HG03066 (cell line): ENCODE measurements around the gene SLC2A6.

Experiments
- ATAC-seq: cut with Tn5 transposase; IDR thresholded peaks from one replicate; pipeline ENCODE4 v1.9.1; 2021; ENCODE audit warnings: low read depth; ENCODE audit not compliant: unreplicated experiment

The SLC2A6 gene

GRCh38 chr9:133478851-133479711 is at the start of gene SLC2A6:
TSS of gene SLC2A6 (minus strand) at chr9:133479099. CDS start at chr9:133479059, 40 bp downstream.
- ATAC-seq, result peak; percentile 85

GRCh38 chr9:133528001-133528875 is 49.3 kb upstream of the SLC2A6 start:
- ATAC-seq, result no peak

DNA sequence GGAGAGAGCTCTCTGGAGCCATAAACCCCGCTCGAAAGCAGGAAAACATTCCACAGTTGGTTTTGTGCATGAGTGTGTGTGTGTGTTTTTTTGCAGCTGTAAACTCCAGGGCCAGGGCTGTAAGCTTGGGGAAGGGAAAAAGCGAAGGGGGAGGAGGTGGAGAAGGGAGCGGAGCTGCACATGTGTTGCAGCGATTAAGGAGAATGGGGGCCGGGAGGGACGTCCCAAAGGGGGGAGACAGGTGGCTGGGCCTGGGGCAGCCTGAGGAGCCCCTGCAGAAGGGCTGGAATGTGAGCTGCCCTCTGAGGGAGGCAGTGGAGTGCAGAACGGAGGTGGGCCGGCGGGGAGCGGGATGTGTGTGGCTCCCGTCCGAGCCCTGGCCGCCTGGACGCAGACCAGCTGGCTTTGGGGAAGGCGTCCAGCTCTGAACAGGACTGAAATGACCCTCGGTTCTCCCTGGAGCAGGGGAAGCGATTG is 48.6 kb upstream of the SLC2A6 start:
- ATAC-seq, result no peak

- no peak for ATAC-seq
These were observed 47.9 kb upstream of the SLC2A6 start for GRCh38 chr9:133526721-133527321.

DNA sequence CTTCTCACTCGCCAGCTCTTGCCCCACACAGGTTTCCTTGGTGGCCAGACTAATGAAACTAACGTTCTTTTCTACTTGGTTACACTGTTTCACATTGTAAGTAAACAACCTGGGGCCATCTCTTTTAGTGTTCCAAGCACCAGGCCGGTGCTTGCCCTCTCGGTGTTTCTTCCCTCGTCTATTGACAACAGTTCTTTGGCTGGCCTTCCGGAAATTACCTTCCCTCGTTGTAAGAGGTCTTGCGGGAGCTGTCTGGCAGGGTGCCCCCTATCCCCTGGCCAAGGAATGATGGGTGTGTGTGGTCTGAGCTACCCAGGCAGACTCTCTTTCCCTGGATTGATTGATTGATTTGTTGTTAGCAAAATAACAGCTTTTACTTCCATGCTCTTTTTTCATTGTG is 46.8 kb upstream of the SLC2A6 start:
- ATAC-seq, result no peak

DNA sequence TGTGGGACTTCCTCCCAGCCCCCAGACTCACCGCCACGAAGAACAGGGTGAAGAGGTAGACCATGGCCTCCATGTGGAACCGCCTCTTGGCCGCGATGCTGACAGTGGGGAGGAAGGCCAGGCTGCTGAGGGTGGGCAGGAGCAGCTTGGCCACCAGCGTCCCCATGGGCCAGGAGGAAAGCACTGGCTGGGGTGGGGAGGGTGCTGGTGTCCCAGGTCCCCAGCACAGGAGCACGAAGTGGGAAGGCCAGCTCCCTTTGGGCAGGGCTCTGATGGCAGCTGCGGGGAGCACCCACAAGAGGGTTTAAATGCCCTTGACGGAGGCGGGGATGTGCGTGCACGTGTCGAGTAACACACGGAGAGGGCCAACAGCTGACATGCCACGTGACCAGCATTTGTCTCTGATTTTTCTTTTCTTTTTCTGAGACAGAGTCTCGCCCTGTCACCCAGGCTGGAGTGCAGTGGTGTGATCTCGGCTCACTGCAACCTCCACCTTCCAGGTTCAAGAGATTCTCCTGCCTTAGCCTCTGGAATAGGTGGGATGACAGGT is 45.9 kb upstream of the SLC2A6 start, which contains the start of gene MYMK:
Gene MYMK (minus strand): TSS at position 281 of the 550 bp plus-strand sequence. CDS start 115 bp downstream, at position 166.
- ATAC-seq, result no peak

DNA sequence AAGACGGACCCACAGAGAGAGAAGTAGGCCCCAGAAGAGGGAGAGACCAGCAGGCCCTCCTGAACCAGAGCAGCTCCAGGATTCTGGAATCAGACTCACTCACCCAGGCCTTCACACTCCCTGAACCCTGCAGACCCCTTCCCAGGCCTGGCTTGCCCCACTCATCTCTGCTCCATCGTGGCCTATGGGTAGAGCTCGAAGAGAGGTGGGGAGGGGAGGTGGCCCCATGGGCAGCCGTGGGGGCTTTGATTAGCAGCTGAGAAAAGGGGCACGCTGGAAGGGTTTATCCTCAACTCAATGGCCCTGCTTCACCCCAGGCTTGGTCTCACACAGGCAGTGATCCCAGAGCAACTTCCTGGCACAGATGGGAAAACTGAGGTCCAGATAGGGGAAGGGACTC is 45.2 kb upstream of the SLC2A6 start:
- ATAC-seq, result no peak

DNA sequence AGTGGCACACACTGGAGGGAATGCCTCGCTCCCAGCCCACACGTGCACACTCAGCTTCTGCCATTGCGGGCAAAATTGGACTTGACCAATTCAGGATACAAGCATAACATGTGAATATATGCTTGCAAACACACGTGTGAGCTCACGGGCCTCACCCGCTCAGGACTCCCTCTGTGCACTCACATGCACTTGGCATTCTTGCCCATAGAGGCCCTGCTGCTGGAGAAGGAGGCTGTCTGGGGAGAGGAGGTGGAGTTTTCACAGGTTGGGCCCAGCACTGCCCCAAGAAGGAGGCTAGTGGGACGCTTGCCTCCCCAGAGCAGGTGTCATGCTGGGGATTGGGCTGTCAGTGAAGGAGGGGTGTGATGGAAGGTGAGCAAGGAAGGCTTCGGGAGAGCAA is 44.2 kb upstream of the SLC2A6 start:
- no peak for ATAC-seq

- ATAC-seq, result no peak
These were observed 43.4 kb upstream of the SLC2A6 start for GRCh38 chr9:133522073-133522910.

DNA sequence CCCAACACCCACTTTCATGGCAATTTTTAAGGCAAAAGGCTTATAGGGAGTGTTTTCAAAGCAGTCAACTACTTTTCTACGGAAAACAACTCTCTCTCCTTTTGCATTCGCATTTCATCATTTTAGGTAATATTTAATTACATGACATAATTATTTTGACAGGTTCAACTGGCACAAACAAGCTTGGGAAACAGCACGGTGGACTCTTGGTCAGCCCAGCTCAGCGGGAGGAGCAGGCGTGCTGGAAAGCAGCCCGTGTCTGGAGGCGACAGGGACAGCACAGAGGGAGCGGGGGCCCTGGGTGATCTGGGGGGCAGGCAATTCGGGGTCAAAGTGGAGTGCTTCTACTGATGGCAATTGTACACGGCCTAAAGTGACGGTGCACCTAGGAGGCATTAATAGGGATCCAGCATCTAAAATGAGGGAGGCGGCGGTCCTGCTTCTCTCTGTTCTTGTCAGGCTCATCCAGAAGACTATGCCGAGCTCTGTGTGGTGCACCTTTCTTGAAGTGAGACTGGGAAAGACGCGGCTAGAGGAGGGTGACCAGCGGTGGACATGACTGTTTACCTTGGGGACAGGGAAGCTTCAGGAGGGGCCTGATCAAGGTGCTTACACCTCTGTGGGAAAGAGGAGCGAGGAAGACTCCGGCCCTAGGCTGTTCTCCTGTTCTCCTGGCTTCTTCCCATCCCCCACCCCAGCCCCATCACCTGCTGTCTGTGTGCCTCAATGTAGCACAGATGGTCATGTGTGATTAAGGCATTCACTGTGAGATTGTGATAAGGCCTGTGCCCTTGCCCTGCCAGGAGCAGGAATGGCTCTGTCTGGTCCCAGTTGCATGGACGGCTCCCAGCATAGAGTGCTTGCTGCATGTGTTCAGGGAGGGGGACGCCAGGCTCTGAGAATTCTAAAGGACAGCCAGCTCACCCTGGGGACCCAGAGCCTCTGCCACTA is 42.5 kb upstream of the SLC2A6 start:
- no peak for ATAC-seq

DNA sequence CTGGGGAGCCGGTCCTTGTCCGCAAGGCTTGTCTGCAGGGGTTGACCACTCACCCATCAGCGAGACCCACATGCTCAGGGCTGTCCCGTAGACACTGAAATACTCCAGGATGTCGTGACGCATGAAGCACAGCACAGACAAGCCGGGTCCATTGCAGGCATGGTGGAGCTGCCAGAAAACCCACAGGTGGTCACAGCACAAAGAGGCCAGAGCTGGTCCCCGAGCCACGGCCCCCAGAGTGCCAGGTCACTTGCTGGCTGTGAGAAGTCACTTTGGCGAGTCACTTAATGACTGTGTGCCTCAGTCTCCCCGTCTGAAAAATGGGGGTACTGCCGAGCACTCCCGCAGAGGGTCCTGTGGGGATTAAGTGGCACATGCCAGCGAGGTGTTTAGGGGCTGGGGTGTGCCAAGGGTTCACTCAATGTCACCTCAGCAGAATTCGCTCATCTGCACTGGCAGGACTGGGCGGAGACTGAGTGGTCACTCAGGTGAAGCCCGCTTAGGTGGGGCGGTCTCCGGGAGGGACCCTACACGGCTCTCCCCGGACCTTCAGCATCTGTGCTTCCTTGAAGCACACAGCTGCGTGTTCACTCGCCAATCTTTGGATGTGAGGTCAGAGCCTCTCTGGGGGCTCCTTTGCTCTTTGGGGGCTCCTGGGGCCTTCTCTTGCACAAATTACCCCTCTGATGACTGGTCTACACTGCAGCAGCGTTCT is 41.4 kb upstream of the SLC2A6 start:
- ATAC-seq, result no peak

DNA sequence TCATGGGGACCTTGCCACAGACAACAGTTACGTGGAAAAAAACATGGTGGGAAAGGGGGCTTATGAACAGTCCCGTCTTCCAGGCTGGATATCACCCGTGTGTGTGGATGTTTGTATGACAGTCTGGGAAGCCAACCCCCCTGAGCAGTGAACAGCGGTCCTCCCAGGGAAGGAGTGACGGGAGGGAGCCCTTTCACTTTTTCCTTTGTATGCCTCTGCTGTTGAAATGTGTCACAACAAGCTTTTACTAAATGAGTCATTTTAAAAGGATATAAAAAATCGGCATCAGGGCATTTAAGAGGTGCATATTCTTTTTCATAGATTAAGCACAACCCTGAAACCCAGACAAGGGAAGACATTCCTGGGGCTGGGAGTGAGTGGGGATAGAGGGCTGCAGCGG is 40.8 kb upstream of the SLC2A6 start:
- no peak for ATAC-seq

- ATAC-seq, result no peak
These were observed 40.0 kb upstream of the SLC2A6 start for GRCh38 chr9:133518706-133519449.

DNA sequence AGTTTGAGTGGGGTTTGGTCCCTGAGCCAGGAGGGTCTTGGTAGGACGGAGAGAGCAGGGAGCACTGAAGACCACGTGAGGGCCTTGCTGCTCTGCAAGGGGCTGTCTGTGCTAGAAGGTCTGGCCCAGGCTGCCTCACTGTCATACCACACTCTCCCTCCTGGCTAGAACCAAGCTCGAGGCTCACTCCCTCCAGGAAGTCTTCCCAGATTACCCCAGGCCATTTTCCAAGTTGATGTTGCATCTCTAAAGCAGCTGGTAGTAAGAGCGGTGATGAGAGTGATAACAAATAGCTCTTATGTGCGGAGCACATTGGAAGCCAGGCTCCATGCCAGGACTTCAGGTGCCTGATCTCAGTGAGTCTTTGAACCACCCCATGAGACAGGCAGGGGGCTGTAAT is 39.3 kb upstream of the SLC2A6 start:
- ATAC-seq, result no peak

DNA sequence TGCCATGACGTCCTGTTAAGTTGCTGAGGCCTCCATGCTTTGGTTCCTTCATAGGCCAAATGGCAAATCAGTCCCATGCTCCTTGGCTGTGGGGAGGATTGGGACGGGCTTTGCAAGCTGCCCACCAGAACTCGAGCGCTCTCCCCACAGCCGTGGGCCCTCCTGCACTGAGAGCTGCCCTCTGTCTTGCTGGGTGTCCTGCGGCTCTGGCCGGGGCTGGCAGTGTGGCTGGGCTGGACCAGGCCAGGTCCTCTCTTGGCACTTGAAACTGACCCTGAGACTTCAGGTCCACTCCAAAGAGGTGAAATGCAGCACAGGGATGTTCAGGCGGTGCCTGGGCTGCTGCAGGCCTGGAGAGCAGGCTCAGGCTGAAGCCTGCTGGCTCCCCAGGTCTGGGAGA is 38.8 kb upstream of the SLC2A6 start:
- no peak for ATAC-seq

DNA sequence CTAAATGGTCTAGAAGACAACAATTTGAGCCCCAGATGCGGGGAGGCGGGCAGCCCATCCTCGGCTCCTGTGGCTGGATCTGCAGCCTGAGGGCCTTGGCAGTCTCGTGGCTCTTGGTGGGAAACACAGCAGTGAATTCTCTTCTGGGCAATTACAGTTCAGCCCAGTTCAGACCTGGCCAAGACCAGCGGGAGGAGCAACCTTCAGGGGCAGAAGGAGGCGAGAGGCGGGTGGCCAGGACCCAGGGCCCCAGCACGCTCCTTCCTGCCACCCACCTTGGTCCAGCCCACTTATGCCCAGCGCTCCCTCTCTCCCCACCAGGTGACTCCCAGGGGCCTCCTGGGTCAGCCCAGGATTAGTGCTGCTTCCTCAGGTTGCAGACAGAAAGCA is 38.1 kb upstream of the SLC2A6 start:
- no peak for ATAC-seq

DNA sequence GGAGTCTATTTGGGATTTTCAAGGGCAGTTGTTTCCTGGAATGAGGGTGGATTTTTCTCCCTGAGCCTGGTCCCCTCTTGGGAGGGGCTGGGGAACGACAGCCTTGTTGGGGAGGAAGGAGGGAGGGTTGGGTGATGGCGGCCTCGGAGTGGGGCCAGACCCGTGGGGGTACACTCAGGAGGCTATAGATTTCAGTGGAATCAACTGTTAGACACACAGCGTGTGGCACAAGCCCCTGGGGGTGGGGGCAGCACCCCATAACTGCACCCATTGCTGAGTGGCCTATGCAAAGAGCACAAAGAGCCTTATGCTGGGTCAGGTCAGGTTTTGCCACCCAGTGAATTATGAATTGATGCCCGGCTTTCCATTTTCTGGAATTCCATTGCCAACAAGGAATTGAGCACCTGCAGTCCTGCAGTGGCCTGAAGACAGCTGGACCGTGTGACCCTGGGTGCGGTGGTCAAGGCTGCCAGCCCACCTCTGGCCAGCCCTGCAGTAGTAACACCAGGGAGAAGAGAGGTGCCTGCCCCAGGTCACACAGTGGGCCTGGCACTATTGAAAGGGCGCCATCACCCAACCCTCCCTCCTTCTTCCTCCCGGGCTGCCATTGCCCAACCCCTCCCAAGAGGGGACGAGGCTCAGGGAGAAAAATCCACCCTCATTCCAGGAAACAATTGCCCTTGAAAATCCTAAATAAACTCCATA is 37.5 kb upstream of the SLC2A6 start:
- ATAC-seq, result no peak
